AG09319 (cell line): ENCODE results near the gene GALNT1.

Experiments
- DNase-seq: peaks from one replicate; pipeline ENCODE4 v3.0.0-alpha.2; 2010; ENCODE audit warnings: low read depth; ENCODE audit errors: extremely low read depth
- TF ChIP-seq, protein P1 (sequence below): IDR thresholded peaks from 2 replicates; pipeline ENCODE4 v1.5.1; 2011; ENCODE audit warnings: low read depth, mild to moderate bottlenecking, inconsistent platforms, low read length, moderate library complexity

Gene GALNT1

DNA sequence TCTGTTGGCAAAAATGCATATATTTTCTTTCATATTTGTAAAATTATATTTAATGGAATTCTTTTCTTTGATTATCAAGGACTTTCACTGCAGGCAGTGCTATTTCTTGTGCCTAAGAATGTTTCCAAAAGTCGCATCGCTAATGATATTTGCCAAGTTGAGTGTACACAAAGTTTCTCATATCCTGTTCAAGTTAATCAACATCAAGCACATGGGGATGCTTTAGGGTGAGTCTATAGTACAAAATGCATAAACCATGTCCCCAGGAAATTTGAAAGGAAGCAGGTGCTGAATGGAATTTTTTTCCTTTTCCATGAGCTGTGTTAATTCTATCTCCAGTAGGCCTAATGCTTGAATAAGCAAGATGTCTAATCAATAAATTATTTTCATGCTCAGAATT lies 129.7 kb downstream of the GALNT1 start:
- TF ChIP-seq, protein P1, sequence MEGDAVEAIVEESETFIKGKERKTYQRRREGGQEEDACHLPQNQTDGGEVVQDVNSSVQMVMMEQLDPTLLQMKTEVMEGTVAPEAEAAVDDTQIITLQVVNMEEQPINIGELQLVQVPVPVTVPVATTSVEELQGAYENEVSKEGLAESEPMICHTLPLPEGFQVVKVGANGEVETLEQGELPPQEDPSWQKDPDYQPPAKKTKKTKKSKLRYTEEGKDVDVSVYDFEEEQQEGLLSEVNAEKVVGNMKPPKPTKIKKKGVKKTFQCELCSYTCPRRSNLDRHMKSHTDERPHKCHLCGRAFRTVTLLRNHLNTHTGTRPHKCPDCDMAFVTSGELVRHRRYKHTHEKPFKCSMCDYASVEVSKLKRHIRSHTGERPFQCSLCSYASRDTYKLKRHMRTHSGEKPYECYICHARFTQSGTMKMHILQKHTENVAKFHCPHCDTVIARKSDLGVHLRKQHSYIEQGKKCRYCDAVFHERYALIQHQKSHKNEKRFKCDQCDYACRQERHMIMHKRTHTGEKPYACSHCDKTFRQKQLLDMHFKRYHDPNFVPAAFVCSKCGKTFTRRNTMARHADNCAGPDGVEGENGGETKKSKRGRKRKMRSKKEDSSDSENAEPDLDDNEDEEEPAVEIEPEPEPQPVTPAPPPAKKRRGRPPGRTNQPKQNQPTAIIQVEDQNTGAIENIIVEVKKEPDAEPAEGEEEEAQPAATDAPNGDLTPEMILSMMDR, result no peak
- DNase-seq, result no peak

DNA sequence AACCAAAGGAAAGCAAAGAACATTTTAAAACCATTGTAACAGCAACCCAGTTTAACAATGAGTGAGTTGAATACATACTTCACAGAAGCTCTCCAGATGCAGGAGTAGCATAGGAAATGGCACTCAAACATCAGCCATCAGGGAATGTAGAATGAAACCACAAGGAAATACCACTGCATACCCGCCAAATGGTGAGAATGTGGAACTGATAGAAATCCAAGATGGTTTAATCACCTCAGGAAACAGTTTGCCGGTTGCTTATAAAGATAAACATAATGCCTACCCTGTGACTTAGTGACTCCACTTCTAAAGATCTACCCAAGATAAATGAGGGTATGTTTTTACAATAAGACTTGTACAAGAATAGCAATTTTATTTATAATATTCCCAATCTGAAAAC lies 132.0 kb downstream of the GALNT1 start:
- TF ChIP-seq, protein P1, result no peak
- no peak for DNase-seq

DNA sequence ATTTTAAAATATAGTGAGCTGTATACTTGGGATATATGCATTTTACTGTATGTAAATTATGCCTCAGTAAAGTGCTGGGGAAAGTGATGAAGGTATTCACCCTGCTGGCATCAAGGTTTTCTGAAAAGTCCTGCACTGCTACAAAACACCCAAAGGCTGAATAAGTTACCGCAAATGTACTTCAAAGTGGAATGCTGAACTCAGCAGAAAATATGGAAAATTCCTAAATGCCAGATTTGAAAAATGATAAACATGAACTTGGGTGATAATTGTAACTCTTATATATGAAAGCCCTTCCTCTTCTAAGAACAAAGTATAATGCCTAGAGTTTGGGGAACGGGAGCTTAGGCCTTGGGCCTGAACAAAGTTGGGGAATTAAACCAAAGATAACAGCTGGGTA lies 133.0 kb downstream of the GALNT1 start:
- TF ChIP-seq, protein P1, result no peak
- DNase-seq, result no peak

DNA sequence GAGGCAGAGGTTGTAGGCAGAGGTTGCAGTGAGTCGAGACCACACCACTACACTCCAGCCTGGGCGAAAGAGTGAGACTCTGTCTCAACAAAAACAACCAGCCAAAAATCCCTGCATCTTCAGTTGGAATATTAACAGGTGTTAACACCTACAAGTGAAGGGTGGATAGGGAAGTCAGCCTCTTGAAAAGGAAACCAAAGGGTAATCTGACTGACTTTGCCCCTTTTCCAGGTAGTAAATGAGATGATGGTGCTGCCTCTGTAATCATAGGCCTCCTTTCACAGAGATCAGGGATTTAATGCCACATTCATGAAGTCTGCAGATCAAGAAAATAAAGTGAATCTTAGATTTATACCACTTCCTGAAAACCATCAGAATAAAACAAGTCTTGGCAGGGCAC lies 133.6 kb downstream of the GALNT1 start:
- TF ChIP-seq, protein P1, result no peak
- no peak for DNase-seq

DNA sequence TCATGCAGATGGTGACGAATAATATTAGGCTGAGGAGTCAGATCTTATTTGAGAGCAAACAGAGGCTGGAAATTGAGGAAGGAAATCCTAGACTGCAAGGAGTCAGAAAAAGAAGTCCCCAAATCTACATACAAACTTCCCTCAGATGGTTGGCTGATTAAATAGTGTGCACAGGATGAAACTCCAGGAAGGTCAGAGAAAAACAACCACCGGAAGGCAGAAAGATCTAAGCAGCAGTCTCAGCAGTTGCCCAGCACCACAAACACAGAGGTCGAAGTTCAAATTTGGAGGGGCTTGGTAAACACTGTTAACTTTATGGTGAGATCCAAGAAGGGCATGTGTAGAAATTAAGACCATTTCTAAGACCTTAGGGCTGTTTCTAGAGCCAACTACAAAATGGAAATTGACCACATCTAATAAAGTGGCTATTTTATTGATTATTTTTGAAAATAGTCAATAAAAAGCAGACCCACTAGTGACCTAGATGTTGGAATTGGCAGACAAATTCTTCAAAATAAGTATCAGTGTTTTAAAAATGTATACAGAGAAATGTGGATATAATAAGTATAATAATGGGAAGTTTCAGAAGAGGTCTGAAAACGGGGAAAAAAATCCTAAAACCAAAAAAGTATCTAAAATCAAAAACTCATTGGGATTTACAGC lies 134.8 kb downstream of the GALNT1 start:
- TF ChIP-seq, protein P1, result no peak
- no peak for DNase-seq

DNA sequence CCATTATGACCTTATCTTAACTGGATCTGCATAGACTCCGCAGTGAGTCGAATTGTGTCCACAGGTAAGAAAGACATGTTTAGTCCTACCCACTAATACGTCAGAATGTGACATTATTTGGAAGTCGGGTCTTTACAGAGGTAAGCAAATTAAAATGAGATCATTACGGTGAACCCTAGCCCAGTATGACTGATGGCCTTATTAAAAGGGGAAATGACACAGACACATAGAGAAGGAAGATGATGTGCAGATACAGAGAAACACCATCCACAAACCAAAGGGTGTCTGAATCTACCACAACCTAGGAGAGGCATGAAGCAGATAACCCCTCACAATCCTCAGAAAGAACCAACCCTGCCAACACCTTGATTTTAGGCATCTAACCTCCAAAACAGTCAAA lies 135.6 kb downstream of the GALNT1 start:
- DNase-seq, result no peak
- TF ChIP-seq, protein P1, result no peak

DNA sequence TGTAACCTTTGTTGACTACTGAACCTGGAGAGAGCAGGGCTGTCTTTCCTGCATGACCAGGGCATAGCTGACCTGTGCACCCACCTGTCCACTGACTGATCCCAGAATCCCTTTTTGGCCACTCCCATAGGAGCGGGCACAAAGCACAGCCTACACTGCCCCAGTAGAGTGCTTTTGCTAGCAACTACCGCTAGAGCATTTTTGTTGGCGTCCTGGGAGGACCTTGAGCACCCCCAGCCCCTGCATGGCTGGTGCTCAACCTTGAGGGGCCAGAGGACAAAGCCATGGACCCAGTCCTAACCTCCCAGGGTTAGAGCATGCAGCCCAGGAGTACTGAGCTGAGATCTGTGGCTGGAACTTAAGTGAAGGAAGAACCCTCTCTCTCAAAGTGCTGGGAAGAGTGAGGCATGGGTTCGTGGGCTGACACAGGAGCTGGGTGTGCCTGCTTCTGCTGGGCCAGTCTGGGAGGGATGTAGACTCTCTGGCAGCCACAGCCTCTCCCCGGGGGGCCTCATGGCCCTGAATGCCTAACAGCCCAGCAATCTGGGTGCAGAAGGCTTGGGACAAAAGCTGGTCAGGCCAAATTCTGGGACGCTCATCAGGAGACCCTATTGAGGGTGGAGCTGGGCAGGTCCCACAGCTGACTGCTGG lies 140.0 kb downstream of the GALNT1 start:
- TF ChIP-seq, protein P1, result no peak
- no peak for DNase-seq
